ENCODE data around the gene FAM83G. TPM values are rescaled to one million over a fixed set of nuclear protein-coding genes. Genes with fewer than 3 reads are reported as not detected.

Gene FAM83G
- total RNA-seq, 1 experiment from 2014 or later, result 38.7 TPM

DNA sequence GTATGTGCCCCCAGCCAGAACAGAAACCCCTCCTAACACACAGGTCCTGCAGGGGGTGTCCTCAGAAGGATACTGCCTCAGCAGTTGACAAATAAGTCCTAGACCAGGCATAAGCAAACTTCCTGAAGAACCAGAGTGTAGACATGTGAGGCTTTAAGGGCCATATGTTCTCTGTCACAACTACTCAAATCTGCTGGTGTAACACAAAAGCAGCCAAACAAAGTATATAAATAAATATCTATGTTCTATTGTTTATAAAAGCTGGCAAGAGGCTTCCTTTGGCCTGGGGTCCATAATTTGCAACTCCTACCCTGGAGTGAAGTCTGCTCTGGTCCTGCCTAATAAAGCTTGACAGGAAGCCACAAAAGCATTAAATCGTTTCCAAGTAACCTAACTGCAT lies 9.9 kb downstream of the FAM83G start:
- H3K4me1 ChIP-seq (ENCODE audit: insufficient read depth, low read length), result no peaks in the 10 kb centered on the region
- no peak overlapping the region for H3K4ac ChIP-seq (ENCODE audit: low read depth, low read length)
- no peak overlapping the region for H4K8ac ChIP-seq (replicated peaks; ENCODE audit: insufficient read length, low read depth, low read length)
- H2AFZ ChIP-seq (ENCODE audit: low read length), result no peak overlapping the region
- H2BK120ac ChIP-seq (ENCODE audit: low read depth, low read length, poor library complexity, severe bottlenecking), result no peak overlapping the region
- Mint-ChIP-seq H3K27ac (no peak overlapping the region; a peak in 2 of 7 replicates), H3K36me3 (ENCODE audit: insufficient read depth in 1 of 3, low read depth in 3 of 3) (peaks cover 20 to 39% (median 30%) of the 10 kb centered on the region in 3 experiments), H3K4me3 (no peak overlapping the region), H3K9me3 (peaks cover 4 to 8% of the 10 kb centered on the region in 2 experiments), H3K27me3 (ENCODE audit: low read depth) (no peaks in the 10 kb centered on the region; the same call in 1 of the 2 replicates), H3K4me1 (peaks cover 3 to 7% of the 10 kb centered on the region in 2 experiments; a peak in 3 of 4 replicates)
- TF ChIP-seq, protein P1, sequence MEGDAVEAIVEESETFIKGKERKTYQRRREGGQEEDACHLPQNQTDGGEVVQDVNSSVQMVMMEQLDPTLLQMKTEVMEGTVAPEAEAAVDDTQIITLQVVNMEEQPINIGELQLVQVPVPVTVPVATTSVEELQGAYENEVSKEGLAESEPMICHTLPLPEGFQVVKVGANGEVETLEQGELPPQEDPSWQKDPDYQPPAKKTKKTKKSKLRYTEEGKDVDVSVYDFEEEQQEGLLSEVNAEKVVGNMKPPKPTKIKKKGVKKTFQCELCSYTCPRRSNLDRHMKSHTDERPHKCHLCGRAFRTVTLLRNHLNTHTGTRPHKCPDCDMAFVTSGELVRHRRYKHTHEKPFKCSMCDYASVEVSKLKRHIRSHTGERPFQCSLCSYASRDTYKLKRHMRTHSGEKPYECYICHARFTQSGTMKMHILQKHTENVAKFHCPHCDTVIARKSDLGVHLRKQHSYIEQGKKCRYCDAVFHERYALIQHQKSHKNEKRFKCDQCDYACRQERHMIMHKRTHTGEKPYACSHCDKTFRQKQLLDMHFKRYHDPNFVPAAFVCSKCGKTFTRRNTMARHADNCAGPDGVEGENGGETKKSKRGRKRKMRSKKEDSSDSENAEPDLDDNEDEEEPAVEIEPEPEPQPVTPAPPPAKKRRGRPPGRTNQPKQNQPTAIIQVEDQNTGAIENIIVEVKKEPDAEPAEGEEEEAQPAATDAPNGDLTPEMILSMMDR (conservative IDR thresholded peaks at IDR 0.05), result no peak
- no peaks in the 10 kb centered on the region for H4K20me1 ChIP-seq (ENCODE audit: control insufficient read depth, insufficient read depth, insufficient read length)
- no peak overlapping the region for H4K5ac ChIP-seq (ENCODE audit: insufficient read length, low read depth, low read length)
- no peaks in the 10 kb centered on the region for H3K27me3 ChIP-seq (ENCODE audit: insufficient read depth, low read length)
- no peak overlapping the region for H3K23ac ChIP-seq (ENCODE audit: insufficient read length, low read depth, low read length)
- no peak overlapping the region for H2BK20ac ChIP-seq (ENCODE audit: low read depth, low read length, poor library complexity, severe bottlenecking)
- no peak overlapping the region for H4K91ac ChIP-seq (ENCODE audit: insufficient read length, low read depth, low read length)
- H3K18ac ChIP-seq (ENCODE audit: insufficient read length, low read depth, low read length), result no peak overlapping the region
- no peak overlapping the region for H3K27ac ChIP-seq (ENCODE audit: insufficient read length, low read depth, low read length)
- H3K4me2 ChIP-seq (ENCODE audit: insufficient read depth, insufficient read length, low read length), result no peak overlapping the region
- H3K9ac ChIP-seq (ENCODE audit: extremely low read depth, insufficient read length, low read length), result no peak overlapping the region
- WGBS (ENCODE audit: extremely low coverage, insufficient read length, low lambda C conversion rate), result no CpG with 5 or more reads among the region's 1 CpG
- H2BK12ac ChIP-seq (ENCODE audit: insufficient read length, low read depth, low read length), result no peak overlapping the region
- no peak overlapping the region for H3T11ph ChIP-seq (ENCODE audit: low read length)
- no peak for DNase-seq
- no peak overlapping the region for H3K56ac ChIP-seq (ENCODE audit: insufficient read length, low read depth, low read length)
- H3K23me2 ChIP-seq (ENCODE audit: insufficient read length, low read depth, low read length, poor library complexity, severe bottlenecking), result no peaks in the 10 kb centered on the region
- no peak overlapping the region for H2BK5ac ChIP-seq (ENCODE audit: insufficient read length, low read length)
- peaks cover 1% of the 10 kb centered on the region; the same call in 1 of the 2 replicates for H3K79me2 ChIP-seq (ENCODE audit: insufficient read depth, low read length)
- H3K79me1 ChIP-seq (ENCODE audit: insufficient read depth, low read depth, low read length, poor library complexity, severe bottlenecking), result no peaks in the 10 kb centered on the region
- H2BK15ac ChIP-seq (ENCODE audit: low read depth, low read length), result no peak overlapping the region
- no peak overlapping the region for H3K14ac ChIP-seq (ENCODE audit: insufficient read depth, low read length)
- no peaks in the 10 kb centered on the region for H3K9me3 ChIP-seq (ENCODE audit: control insufficient read depth, low read depth, low read length)
- no peak overlapping the region for H2AK5ac ChIP-seq (ENCODE audit: insufficient read length, low read length)
